Epithelial cell of proximal tubule (primary cell): Measurements from ENCODE around the gene KIAA1217. TPM values are rescaled to one million over a fixed set of nuclear protein-coding genes. Genes with fewer than 3 reads are reported as not detected.

ENCODE experiments used
- DNase-seq: peaks from one replicate; pipeline ENCODE4 v3.0.0-alpha.2; 2011; ENCODE audit warnings: low read depth
- H3K4me3 ChIP-seq: 2 replicates; pipeline ENCODE4 v1.5.1; 2011; ENCODE audit warnings: low read depth, mild to moderate bottlenecking, low read length
- total RNA-seq: library from RNA; depleted of rRNA; stranded (reverse); fragments of >200 nt; gene quantifications from 2 replicates; pipeline ENCODE4 v1.2.3, GENCODE V29; 2015
- TF ChIP-seq, protein P1 (sequence below): conservative IDR thresholded peaks from 2 replicates; pipeline ENCODE4 v1.5.1; 2012; ENCODE audit warnings: low read depth, mild to moderate bottlenecking, low read length

Gene KIAA1217
- total RNA-seq, 1 donor from 2014 or later = 20.2 TPM

DNA sequence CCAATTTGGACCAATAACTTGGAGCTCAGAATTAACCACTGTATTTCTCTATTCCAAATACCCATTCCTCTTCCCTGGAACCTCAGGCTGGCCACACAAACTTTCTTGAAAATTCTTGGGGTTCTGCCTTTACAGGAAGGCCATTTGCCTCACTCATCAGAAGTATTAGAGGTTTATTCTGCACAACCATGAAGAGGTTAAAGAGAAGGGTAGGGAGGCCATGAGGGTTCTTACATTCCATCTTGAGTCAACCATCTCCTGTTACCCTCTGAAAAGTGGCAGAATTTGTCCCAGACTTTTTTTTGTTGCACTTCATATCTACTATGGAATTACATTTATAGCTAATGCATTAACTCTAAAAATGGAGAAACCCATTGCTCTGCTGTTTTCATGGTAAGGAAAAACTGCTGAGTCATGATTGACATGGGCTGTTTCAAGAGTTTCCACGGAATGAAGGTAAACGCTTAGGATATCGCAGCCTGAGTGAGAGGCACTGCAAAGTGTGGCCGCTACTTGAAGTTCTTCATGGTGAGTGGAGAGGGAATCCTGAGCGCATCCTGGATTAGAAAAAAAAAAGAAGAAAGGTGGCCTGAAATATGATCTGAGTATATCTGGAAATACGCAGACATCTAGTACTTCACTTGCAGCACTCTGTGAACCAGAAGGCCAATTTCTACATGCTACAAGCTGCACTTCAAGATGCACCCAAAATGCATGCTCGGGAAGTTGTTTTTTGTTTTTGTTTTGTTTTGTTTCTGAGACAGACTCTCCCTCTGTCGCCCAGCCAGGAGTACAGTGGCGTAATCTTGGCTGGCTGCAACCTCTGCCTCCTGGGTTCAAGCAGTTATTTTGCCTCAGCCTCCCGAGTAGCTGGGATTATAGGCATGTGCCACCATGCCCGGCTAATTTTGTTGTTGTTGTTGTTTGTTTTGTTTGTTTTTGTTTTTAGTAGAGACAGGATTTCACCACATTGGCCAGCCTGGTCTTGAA, 83.7 kb downstream of the KIAA1217 start:
- TF ChIP-seq, protein P1, sequence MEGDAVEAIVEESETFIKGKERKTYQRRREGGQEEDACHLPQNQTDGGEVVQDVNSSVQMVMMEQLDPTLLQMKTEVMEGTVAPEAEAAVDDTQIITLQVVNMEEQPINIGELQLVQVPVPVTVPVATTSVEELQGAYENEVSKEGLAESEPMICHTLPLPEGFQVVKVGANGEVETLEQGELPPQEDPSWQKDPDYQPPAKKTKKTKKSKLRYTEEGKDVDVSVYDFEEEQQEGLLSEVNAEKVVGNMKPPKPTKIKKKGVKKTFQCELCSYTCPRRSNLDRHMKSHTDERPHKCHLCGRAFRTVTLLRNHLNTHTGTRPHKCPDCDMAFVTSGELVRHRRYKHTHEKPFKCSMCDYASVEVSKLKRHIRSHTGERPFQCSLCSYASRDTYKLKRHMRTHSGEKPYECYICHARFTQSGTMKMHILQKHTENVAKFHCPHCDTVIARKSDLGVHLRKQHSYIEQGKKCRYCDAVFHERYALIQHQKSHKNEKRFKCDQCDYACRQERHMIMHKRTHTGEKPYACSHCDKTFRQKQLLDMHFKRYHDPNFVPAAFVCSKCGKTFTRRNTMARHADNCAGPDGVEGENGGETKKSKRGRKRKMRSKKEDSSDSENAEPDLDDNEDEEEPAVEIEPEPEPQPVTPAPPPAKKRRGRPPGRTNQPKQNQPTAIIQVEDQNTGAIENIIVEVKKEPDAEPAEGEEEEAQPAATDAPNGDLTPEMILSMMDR = no peak
- no peak overlapping the region for H3K4me3 ChIP-seq
- no peak for DNase-seq

DNA sequence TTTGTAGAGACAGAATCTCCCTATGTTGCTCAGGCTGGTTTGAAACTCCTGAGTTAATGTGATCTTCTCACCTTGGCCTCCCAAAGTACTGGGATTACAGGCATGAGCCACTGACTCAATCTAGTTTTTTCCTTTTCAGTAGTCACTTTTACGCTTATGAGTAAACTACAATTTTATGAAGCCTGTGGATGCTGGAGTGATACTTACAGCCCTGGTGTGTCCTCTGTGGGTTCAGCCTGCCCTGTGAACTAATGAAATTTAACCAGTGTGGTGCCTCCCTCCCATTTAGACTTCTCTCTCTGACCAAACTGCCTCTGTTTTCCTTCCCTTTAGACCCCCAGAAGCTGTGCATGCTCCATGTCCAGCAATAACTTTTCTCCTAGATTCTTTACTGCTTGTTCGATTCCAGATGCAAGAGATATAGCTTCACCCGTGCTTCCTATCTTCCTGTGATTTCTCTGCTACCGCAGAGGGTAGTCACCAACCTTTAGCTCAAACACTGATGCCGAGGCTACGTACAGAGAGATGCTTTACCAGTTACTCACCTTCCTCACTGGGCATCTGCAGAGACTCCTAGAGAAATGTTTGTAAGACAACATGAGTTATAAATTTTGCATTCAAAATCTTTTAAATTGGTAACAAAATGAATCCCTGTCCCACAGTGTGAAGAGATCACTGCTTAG, 90.8 kb downstream of the KIAA1217 start:
- no peak for DNase-seq
- TF ChIP-seq, protein P1 = no peak
- H3K4me3 ChIP-seq = no peak overlapping the region

DNA sequence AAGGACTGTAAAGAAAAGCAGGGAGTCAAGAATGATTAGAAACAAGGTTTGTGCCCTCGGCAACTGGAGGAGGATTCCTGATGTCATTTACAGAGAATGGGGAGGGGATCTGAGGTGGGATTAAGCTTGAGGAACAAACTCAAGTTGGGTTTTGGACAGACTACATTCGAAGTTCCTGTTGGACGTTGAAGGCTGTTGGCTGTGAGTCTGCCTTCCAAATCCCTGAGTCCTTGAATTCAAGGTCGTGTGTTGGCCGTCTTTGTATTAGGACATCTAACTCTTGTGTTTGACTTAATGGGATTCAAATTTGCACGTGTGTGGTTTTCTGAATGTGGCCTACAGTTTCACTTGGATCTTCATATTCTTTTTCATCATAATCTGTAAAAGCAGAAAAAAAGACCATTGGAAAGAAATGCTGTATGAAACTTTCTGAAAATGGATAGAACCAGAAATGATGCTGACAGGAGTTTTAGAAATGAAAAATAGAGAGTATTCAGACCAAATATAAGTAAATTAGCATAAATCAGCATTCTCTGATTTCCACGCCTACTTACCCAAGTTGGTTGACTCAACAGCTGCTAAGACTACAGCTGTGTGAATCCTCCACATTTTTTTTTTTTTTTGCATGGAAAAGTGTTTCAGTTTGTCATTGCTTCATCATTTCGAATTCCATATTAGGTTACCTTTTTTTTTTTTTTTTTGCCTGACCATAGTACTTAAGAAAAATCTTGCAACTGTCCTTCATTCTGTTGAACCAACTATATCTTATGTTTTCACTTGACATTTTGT, 94.8 kb downstream of the KIAA1217 start:
- TF ChIP-seq, protein P1 = no peak
- no peak for DNase-seq
- no peak overlapping the region for H3K4me3 ChIP-seq

DNA sequence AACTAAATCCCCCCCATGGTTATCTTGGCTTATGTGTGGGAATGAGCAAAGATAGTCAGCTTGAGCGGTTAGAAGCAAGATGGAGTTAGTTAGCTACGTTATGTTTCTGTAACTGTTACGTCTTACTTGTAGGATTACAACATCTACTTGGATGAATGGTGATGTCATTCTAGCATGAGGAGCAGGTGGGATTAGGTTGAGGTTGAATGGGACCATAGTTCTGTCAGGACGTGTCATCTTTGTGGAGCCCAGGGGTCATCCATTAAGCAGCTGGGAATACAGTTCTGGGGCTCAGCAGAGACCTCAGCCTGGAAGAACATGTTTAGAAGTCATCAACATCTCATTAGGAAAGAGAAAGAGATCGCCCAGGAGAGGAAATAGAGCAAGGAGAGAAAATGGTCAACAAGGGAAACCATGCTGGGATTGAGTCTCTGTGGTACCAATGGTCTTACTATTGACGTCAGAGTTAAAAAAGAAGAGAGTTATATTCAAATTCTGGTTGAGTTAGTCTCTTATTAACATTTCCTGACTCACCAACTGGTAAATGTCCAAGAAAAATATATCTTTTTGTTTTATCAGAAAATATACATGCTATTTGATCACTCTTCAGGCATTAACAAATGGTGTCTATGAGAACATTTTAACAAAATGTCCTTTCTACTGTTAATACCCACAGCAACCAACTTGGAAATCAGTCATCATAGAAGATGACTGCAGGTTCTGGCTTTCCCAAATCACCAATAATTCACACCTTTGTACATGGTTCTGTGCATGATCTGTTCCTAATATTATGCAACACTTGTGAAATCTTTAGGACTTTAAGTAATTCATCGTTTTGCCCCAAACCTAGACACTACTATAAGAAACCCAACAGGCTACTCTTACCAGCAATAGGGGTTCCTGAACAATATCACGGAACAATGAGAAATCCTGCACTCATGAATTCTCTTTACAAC, 96.9 kb downstream of the KIAA1217 start:
- DNase-seq = no peak
- TF ChIP-seq, protein P1 = no peak
- H3K4me3 ChIP-seq = no peak overlapping the region

DNA sequence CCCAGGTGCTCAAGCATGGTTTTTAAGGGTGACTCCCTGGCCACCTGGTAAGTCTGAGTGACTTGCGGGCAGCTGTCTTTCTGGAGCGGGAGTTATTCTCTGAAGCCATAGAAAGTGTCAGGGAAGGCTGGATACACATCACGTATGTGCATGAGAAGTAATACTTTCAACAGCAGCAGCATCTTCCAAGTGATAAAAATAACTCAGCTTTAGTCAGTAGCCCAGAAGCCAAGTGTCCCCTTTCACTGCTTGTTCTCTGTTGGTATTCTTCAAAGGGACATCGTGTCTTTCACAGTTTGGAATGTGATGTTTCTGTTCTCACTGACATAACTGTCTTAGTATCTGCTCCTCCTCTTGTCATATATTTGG, 97.6 kb downstream of the KIAA1217 start:
- H3K4me3 ChIP-seq = no peak overlapping the region
- TF ChIP-seq, protein P1 = no peak
- DNase-seq = no peak

DNA sequence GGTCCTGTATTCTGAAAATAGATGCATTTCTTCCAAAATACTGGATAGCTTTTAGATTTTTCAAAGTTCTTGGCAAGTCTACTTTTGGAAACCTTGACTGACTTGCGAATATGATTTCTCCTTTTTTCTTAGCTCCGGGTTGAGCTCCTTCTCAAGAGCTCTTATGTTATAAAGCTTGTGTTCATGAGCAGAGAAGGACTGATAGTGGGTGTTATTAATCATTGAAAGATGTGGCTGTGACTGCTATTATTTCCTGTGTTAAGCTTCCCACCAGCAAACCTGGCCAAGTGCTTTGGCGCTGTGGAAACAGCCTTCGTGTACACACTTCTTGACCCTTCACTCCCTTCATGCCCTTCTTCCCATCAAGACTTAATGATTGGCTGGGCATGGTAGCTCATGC, 98.2 kb downstream of the KIAA1217 start:
- H3K4me3 ChIP-seq = no peak overlapping the region
- TF ChIP-seq, protein P1 = no peak
- DNase-seq = no peak
